Right lobe of liver (tissue), 6 donors: ENCODE results near the gene IFI27. TPM values are rescaled to one million over a fixed set of nuclear protein-coding genes. Genes with fewer than 3 reads are reported as not detected.

Experiments
- ATAC-seq, 4 donors: fragments of 200-7000 bp; cut with Tn5 transposase; one replicate each; pipeline ENCODE4 v1.9.1; 2020; ENCODE audit warnings: mild to moderate bottlenecking in 4 of 4, moderate library complexity in 4 of 4
- DNase-seq, 3 donors: peaks; one replicate each; pipeline ENCODE4 v3.0.0-alpha.2; 2020
- H3K27ac ChIP-seq, 3 donors: fragments of 200-600 bp; one replicate each; pipeline ENCODE4 v1.8.0; 2022
- H3K27me3 ChIP-seq, 2 donors: fragments of 200-600 bp; one replicate each; pipeline ENCODE4 v1.8.0; 2022
- H3K36me3 ChIP-seq, 4 donors: fragments of 200-600 bp; sonication (generic) in 1 of 4; one replicate each; pipeline versions ENCODE4 v1.5.1 to v1.8.0; 2017 to 2022; ENCODE audit warnings: control low read depth in 1 of 4
- H3K4me1 ChIP-seq, 4 donors: fragments of 200-600 bp; sonication (generic) in 1 of 4; one replicate each; pipeline versions ENCODE4 v1.5.1 to v1.8.0; 2017 to 2022; ENCODE audit warnings: control low read depth in 1 of 4
- H3K4me3 ChIP-seq, 3 donors: fragments of 200-600 bp; one replicate each; pipeline ENCODE4 v1.8.0; 2022
- H3K9me3 ChIP-seq, 4 donors: fragments of 200-600 bp; sonication (generic) in 1 of 4; one replicate each; pipeline versions ENCODE4 v1.5.1 to v1.8.0; 2017 to 2022; ENCODE audit warnings: control low read depth in 1 of 4
- POLR2A ChIP-seq: fragments of 450-650 bp; IDR thresholded peaks from one replicate; pipeline ENCODE4 v1.6.1; 2017; ENCODE audit warnings: antibody characterized with exemption, mild to moderate bottlenecking
- WGBS: methylation state at CpG from one replicate; pipeline ENCODE4 v1.1.6; 2018; ENCODE audit warnings: low coverage, low lambda C conversion rate; ENCODE audit not compliant: insufficient coverage; ENCODE audit errors: missing lambda C conversion rate; 5-methylcytosine and 5-hydroxymethylcytosine counted together
- intact Hi-C, 2 donors: fragments of 100-400 bp; cut with DNase I; formaldehyde crosslinking; loops; one replicate each; pipeline versions ENCODE4 v1.11.2 to v1.14.1; 2022
- total RNA-seq, 6 experiments: library from RNA; depleted of rRNA in 2 of 6; stranded (reverse); fragments of >200 nt in 2 of 6; fragmentation: NEBNext Ultra II Directional in 3 of 6; extraction: Animal tissue kit (Norgen Biotek cat#: 25700) in 3 of 6; gene quantifications; one replicate each; pipeline versions ENCODE4 v1.1.0 to v1.2.4, GENCODE V29; 2016 to 2023
- TF ChIP-seq, protein P1 (sequence below), 4 donors: fragments of 200-600 bp in 3 of 4; fragments of 450-650 bp in 1 of 4; IDR thresholded peaks; one replicate each; pipeline versions ENCODE4 v1.5.1 to v1.8.0; 2016 to 2022; ENCODE audit warnings: antibody characterized with exemption in 4 of 4, mild to moderate bottlenecking in 2 of 4
- donor health status: DM: no; HTN: yes; CAD: no.
- donor health status: DM: no; HTN: no; CAD: no.
- donor health status: DM: no; HTN: no; CAD: no.
- donor health status: DM: no; HTN: yes; CAD: no.
- donor health status: DM: no; HTN: yes; CAD: no.

IFI27 gene
- total RNA-seq, 6 experiments from 2014 or later = 10.0 to 32.5 (median 16.9) TPM

DNA sequence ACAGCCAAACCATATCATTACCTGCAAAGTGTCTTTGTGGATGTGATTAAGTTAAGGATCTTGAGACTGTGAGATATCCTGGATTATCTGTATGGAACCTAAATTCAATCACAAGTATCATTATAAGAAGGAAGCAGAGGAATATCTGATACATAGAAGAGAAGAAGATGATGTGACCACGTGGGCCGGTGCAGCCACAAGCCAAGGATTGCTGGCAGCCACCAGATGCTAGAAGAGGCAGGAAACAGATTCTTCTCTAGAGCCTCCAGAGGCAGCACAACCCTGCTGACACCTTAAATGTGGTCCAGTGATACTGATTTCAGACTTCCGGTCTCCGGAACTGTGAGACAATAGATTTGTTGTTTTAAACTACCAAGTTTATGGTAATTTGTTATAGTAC, 24.9 kb downstream of the IFI27 start:
- ATAC-seq (no peak), DNase-seq (no peak)
- Histone ChIP-seq H3K4me3 (no peak overlapping the region), H3K27ac (no peak overlapping the region), H3K9me3 (no peaks in the 10 kb centered on the region), H3K4me1 (no peaks in the 10 kb centered on the region), H3K27me3 (no peaks in the 10 kb centered on the region), H3K36me3 (no peaks in the 10 kb centered on the region)
- intact Hi-C loops = no loop called here
- WGBS = 81% methylated on average over 4 of the region's 4 CpGs
- no peak for TF ChIP-seq POLR2A
- TF ChIP-seq, protein P1, sequence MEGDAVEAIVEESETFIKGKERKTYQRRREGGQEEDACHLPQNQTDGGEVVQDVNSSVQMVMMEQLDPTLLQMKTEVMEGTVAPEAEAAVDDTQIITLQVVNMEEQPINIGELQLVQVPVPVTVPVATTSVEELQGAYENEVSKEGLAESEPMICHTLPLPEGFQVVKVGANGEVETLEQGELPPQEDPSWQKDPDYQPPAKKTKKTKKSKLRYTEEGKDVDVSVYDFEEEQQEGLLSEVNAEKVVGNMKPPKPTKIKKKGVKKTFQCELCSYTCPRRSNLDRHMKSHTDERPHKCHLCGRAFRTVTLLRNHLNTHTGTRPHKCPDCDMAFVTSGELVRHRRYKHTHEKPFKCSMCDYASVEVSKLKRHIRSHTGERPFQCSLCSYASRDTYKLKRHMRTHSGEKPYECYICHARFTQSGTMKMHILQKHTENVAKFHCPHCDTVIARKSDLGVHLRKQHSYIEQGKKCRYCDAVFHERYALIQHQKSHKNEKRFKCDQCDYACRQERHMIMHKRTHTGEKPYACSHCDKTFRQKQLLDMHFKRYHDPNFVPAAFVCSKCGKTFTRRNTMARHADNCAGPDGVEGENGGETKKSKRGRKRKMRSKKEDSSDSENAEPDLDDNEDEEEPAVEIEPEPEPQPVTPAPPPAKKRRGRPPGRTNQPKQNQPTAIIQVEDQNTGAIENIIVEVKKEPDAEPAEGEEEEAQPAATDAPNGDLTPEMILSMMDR (IDR thresholded peaks at IDR 0.05) = no peak

- Histone ChIP-seq H3K9me3 (no peaks in the 10 kb centered on the region), H3K36me3 (no peaks in the 10 kb centered on the region), H3K27ac (no peak overlapping the region), H3K4me3 (no peak overlapping the region), H3K27me3 (no peaks in the 10 kb centered on the region), H3K4me1 (no peaks in the 10 kb centered on the region)
- TF ChIP-seq, protein P1 (IDR thresholded peaks at IDR 0.05) = peak; percentile 93 to 98 (median 96)
- no peak for TF ChIP-seq POLR2A
- ATAC-seq (peak; percentile 99 to 100 (median 100)), DNase-seq (peak; percentile 87 to 89 (median 87))
- WGBS = 43% methylated on average over 10 of the region's 18 CpGs
- intact Hi-C loops = no loop called here
Observed at GRCh38 chr14:94136575-94137331, 26.2 kb downstream of the IFI27 start.

GRCh38 chr14:94138251-94138650, 27.7 kb downstream of the IFI27 start:
- WGBS = 59% methylated on average over 8 of the region's 9 CpGs
- TF ChIP-seq, protein P1 (IDR thresholded peaks at IDR 0.05) = no peak
- no peak for TF ChIP-seq POLR2A
- no peaks in the 10 kb centered on the region for H3K9me3 ChIP-seq
- H3K36me3 ChIP-seq = no peaks in the 10 kb centered on the region
- H3K4me1 ChIP-seq = no peaks in the 10 kb centered on the region
- H3K27ac ChIP-seq = no peak overlapping the region
- no peaks in the 10 kb centered on the region for H3K27me3 ChIP-seq
- no peak overlapping the region for H3K4me3 ChIP-seq
- intact Hi-C loops = no loop called here
- ATAC-seq (no peak), DNase-seq (no peak)

DNA sequence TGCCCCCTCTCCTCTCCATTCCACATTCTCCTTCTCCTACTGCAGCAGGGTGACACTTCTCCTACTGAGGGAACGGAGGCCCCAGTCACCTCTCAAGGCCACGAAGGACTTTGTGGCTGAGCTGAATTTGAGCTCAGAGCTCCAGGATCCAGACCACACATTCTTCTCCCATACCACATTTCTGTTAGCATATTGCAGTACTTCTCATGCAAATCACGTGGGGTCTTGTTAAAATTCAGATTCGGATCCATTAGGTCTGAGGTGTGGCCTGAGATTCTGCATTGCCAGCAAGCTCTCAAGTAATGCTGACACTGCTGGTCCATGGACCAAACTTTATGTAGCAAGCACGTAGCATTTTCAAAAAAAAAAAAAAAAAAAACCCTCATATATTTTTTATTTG, 28.5 kb downstream of the IFI27 start:
- Histone ChIP-seq H3K36me3 (no peaks in the 10 kb centered on the region), H3K9me3 (no peaks in the 10 kb centered on the region), H3K27ac (no peak overlapping the region), H3K4me3 (no peak overlapping the region), H3K4me1 (no peaks in the 10 kb centered on the region), H3K27me3 (no peaks in the 10 kb centered on the region)
- 49% methylated on average over 5 of the region's 5 CpGs for WGBS
- DNase-seq (no peak), ATAC-seq (no peak)
- intact Hi-C loops = no loop called here
- TF ChIP-seq POLR2A = no peak
- TF ChIP-seq, protein P1 (IDR thresholded peaks at IDR 0.05) = no peak
